Neural progenitor cell (in vitro differentiated cells): ENCODE data around the gene DAPK2. TPM values are rescaled to one million over a fixed set of nuclear protein-coding genes. Genes with fewer than 3 reads are reported as not detected.

ENCODE experiments used
- DNase-seq: peaks from one replicate; pipeline ENCODE4 v3.0.0-alpha.2; 2016; ENCODE audit warnings: low spot score
- H2AFZ ChIP-seq: fragments of 200-600 bp; sonication (generic); replicated peaks from 2 replicates; pipeline ENCODE4 v1.6.1; 2016; ENCODE audit warnings: antibody characterized with exemption
- H3F3A ChIP-seq: fragments of 200-600 bp; sonication (generic); 2 replicates; pipeline ENCODE4 v1.6.1; 2016; ENCODE audit warnings: antibody characterized with exemption, low read depth
- H3K27ac ChIP-seq: fragments of 200-600 bp; sonication (generic); 2 replicates; pipeline ENCODE4 v1.5.1; 2016; ENCODE audit warnings: mild to moderate bottlenecking
- H3K27me3 ChIP-seq: fragments of 200-600 bp; sonication (generic); 2 replicates; pipeline ENCODE4 v1.6.1; 2016; ENCODE audit warnings: mild to moderate bottlenecking, moderate library complexity
- H3K36me3 ChIP-seq: fragments of 200-600 bp; sonication (generic); 2 replicates; pipeline ENCODE4 v1.5.1; 2016
- H3K4me1 ChIP-seq: fragments of 200-600 bp; sonication (generic); 2 replicates; pipeline ENCODE4 v1.6.1; 2016; ENCODE audit warnings: mixed run types
- H3K4me2 ChIP-seq: fragments of 200-600 bp; sonication (generic); 2 replicates; pipeline ENCODE4 v1.6.1; 2016
- H3K4me3 ChIP-seq: fragments of 200-600 bp; sonication (generic); 2 replicates; pipeline ENCODE4 v1.5.1; 2016
- H3K79me2 ChIP-seq: fragments of 200-600 bp; sonication (generic); 2 replicates; pipeline ENCODE4 v1.6.1; 2016; ENCODE audit warnings: low read depth
- H3K9ac ChIP-seq: fragments of 200-600 bp; sonication (generic); 2 replicates; pipeline ENCODE4 v1.6.1; 2016
- H3K9me3 ChIP-seq: fragments of 200-600 bp; sonication (generic); 2 replicates; pipeline ENCODE4 v1.5.1; 2016; ENCODE audit warnings: low read depth
- H4K20me1 ChIP-seq: fragments of 200-600 bp; sonication (generic); 2 replicates; pipeline ENCODE4 v1.6.1; 2016; ENCODE audit warnings: low read depth
- H3K27ac Mint-ChIP-seq: 3 replicates; pipeline ENCODE4 v1.8.0; 2021; ENCODE audit warnings: mixed read lengths
- H3K27me3 Mint-ChIP-seq: 2 replicates; pipeline ENCODE4 v1.8.0; 2022; ENCODE audit warnings: low read depth, mild to moderate bottlenecking, inconsistent platforms, moderate library complexity, mixed read lengths; ENCODE audit not compliant: insufficient read depth
- H3K36me3 Mint-ChIP-seq: 3 replicates; pipeline ENCODE4 v1.8.0; 2021; ENCODE audit warnings: mixed read lengths
- H3K4me1 Mint-ChIP-seq: 3 replicates; pipeline ENCODE4 v1.8.0; 2021; ENCODE audit warnings: mixed read lengths
- H3K4me3 Mint-ChIP-seq: 3 replicates; pipeline ENCODE4 v1.8.0; 2021; ENCODE audit warnings: mild to moderate bottlenecking, moderate library complexity, mixed read lengths
- H3K9me3 Mint-ChIP-seq: 3 replicates; pipeline ENCODE4 v1.8.0; 2020; ENCODE audit warnings: mixed read lengths
- EZH2 ChIP-seq: fragments of 200-600 bp; sonication (generic); IDR thresholded peaks from 2 replicates; pipeline ENCODE4 v1.6.1; 2017; ENCODE audit warnings: antibody characterized with exemption, mild to moderate bottlenecking, moderate library complexity
- EZH2phosphoT487 ChIP-seq: fragments of 200-600 bp; sonication (generic); IDR thresholded peaks from 2 replicates; pipeline ENCODE4 v1.6.1; 2017; ENCODE audit warnings: antibody characterized with exemption
- total RNA-seq: library from RNA; depleted of rRNA; stranded (reverse); fragments of >200 nt; gene quantifications from 2 replicates; pipeline ENCODE4 v1.2.3, GENCODE V29; 2015; ENCODE audit warnings: low replicate concordance
- TF ChIP-seq, protein P1 (sequence below): fragments of 200-600 bp; sonication (generic); IDR thresholded peaks from 2 replicates; pipeline ENCODE4 v1.5.1; 2017; ENCODE audit warnings: antibody characterized with exemption, mild to moderate bottlenecking

The DAPK2 gene
- total RNA-seq, 1 donor from 2014 or later = 5.4 TPM

DNA sequence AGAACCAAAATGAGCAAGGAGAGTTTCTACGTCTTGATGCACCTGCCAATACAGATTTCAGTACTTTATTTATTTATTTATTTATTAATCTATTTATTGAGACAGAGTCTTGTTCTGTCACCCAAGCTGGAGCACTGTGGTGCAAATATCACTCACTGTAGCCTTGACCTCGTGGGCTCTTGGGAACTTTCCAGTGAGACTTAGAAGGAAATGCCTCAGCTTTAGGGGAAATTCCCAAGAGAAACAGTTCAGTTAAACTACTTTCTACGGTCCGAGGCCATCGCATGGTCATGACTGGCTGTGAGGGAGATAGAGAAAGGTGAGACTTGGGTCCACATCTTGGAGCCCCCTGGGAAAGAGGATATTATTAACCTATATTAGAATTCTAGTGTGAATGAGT is 165.5 kb downstream of the DAPK2 start:
- H3K9me3 Mint-ChIP-seq = no peaks in the 10 kb centered on the region
- Histone ChIP-seq H3K27ac (no peak overlapping the region), H4K20me1 (no peaks in the 10 kb centered on the region), H3K27me3 (no peaks in the 10 kb centered on the region), H3F3A (peaks cover 15% of the 10 kb centered on the region), H3K79me2 (no peaks in the 10 kb centered on the region), H3K4me2 (no peak overlapping the region), H3K9me3 (no peaks in the 10 kb centered on the region), H3K36me3 (no peaks in the 10 kb centered on the region), H3K9ac (no peak overlapping the region), H3K4me1 (peaks cover 22% of the 10 kb centered on the region), H2AFZ (no peak overlapping the region), H3K4me3 (no peak overlapping the region)
- DNase-seq = no peak
- H3K4me1 Mint-ChIP-seq = peaks cover 30% of the 10 kb centered on the region
- peaks cover 7% of the 10 kb centered on the region for H3K27me3 Mint-ChIP-seq
- no peak overlapping the region for H3K4me3 Mint-ChIP-seq
- H3K27ac Mint-ChIP-seq = no peak overlapping the region
- no peaks in the 10 kb centered on the region for H3K36me3 Mint-ChIP-seq
- TF ChIP-seq EZH2 (no peak), EZH2phosphoT487 (no peak)
- TF ChIP-seq, protein P1, sequence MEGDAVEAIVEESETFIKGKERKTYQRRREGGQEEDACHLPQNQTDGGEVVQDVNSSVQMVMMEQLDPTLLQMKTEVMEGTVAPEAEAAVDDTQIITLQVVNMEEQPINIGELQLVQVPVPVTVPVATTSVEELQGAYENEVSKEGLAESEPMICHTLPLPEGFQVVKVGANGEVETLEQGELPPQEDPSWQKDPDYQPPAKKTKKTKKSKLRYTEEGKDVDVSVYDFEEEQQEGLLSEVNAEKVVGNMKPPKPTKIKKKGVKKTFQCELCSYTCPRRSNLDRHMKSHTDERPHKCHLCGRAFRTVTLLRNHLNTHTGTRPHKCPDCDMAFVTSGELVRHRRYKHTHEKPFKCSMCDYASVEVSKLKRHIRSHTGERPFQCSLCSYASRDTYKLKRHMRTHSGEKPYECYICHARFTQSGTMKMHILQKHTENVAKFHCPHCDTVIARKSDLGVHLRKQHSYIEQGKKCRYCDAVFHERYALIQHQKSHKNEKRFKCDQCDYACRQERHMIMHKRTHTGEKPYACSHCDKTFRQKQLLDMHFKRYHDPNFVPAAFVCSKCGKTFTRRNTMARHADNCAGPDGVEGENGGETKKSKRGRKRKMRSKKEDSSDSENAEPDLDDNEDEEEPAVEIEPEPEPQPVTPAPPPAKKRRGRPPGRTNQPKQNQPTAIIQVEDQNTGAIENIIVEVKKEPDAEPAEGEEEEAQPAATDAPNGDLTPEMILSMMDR = no peak

DNA sequence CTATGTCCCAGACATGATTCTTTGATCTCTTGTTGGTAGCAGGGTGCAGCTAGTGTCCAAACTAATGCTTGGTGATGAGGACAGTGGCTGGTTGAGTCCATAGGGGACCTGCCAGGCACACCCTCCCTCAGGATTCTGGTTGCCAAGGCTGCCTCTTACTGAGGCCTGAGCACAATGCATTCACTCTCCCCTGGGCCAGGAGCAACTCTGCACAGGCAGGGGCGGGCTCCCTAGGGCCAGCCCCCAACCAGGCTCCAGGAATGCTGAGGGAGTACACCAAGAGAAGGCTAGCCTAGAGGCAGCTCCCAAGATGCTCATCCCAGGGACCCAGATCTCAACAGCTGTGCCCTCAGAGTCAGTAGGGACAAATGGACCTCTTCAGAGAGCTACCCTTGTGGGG is 166.3 kb downstream of the DAPK2 start:
- Histone ChIP-seq H2AFZ (peak overlapping the region; percentile 21), H3K9me3 (no peaks in the 10 kb centered on the region), H3K27ac (no peak overlapping the region), H3K36me3 (no peaks in the 10 kb centered on the region), H3K4me3 (no peak overlapping the region), H3K79me2 (no peaks in the 10 kb centered on the region), H3K4me1 (peaks cover 22% of the 10 kb centered on the region), H3K4me2 (peak overlapping the region; percentile 58), H3K9ac (no peak overlapping the region), H4K20me1 (no peaks in the 10 kb centered on the region), H3F3A (peaks cover 14% of the 10 kb centered on the region), H3K27me3 (no peaks in the 10 kb centered on the region)
- Mint-ChIP-seq H3K9me3 (no peaks in the 10 kb centered on the region), H3K36me3 (no peaks in the 10 kb centered on the region), H3K27ac (no peak overlapping the region), H3K4me1 (peaks cover 30% of the 10 kb centered on the region), H3K4me3 (no peak overlapping the region), H3K27me3 (peaks cover 9% of the 10 kb centered on the region)
- DNase-seq = no peak
- TF ChIP-seq EZH2 (no peak), EZH2phosphoT487 (no peak)
- TF ChIP-seq, protein P1 = no peak

DNA sequence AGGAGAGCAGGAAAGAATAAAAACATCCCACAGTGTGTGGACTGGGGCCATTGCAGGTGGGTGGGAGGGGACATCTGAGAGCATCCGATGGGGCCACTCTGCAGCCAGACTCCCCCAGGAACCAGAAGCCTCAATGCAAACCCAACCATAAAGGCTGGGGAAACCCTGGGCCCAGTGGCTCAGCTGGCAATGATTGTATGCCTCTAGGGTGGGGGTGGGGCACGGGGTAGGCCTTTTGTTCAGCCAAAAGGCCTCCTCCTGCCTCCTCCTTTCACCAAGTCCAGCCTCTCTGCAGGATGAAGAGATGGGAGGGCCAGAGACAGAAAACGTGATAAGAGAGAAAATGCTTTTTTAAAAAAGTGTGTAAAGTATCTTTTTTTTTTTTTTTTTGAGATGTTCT is 167.1 kb downstream of the DAPK2 start:
- no peaks in the 10 kb centered on the region for H4K20me1 ChIP-seq
- no peak overlapping the region for H3K9ac ChIP-seq
- H3K4me2 ChIP-seq = peak overlapping the region; percentile 58
- H3K36me3 ChIP-seq = no peaks in the 10 kb centered on the region
- H3F3A ChIP-seq = peaks cover 14% of the 10 kb centered on the region
- TF ChIP-seq EZH2phosphoT487 (no peak), EZH2 (no peak)
- TF ChIP-seq, protein P1 = no peak
- H3K27ac Mint-ChIP-seq = peak overlapping the region; percentile 12
- no peak overlapping the region for H3K4me3 Mint-ChIP-seq
- H3K4me1 Mint-ChIP-seq = peaks cover 27% of the 10 kb centered on the region
- peak overlapping the region; percentile 79 for H2AFZ ChIP-seq
- peak overlapping the region; percentile 68 for H3K27ac ChIP-seq
- no peaks in the 10 kb centered on the region for H3K9me3 ChIP-seq
- H3K79me2 ChIP-seq = no peaks in the 10 kb centered on the region
- no peaks in the 10 kb centered on the region for H3K9me3 Mint-ChIP-seq
- peak; percentile 65 for DNase-seq
- H3K36me3 Mint-ChIP-seq = no peaks in the 10 kb centered on the region
- H3K27me3 Mint-ChIP-seq = peaks cover 9% of the 10 kb centered on the region
- H3K4me3 ChIP-seq = no peak overlapping the region
- no peaks in the 10 kb centered on the region for H3K27me3 ChIP-seq
- peaks cover 22% of the 10 kb centered on the region for H3K4me1 ChIP-seq
